HepG2 (cell line): Measurements from ENCODE around the gene SNX9. TPM values are rescaled to one million over a fixed set of nuclear protein-coding genes. Genes with fewer than 3 reads are reported as not detected.

Experiments used
- ASH2L ChIP-seq: fragments of 300-600, 200-600 bp; sonication (generic); IDR thresholded peaks from 2 replicates; pipeline ENCODE4 v1.7.0; 2017; ENCODE audit warnings: low read depth, mild to moderate bottlenecking, moderate library complexity, mixed read lengths, low read length; ENCODE audit not compliant: insufficient read length
- ATF7-NPFF ChIP-seq: sonication (generic); formaldehyde crosslinking; IDR thresholded peaks from 2 replicates; pipeline ENCODE4 v1.8.1; 2023; ENCODE audit warnings: mild to moderate bottlenecking, low read depth, missing genetic modification reagents, moderate library complexity
- HNRNPUL1 ChIP-seq: fragments of 200-400 bp; formaldehyde crosslinking; IDR thresholded peaks from 2 replicates; pipeline ENCODE4 v1.6.1; 2017; ENCODE audit warnings: low read depth, mild to moderate bottlenecking, low read length, moderate library complexity
- MAZ ChIP-seq, 2 experiments: sonication (generic) in 1 of 2; formaldehyde crosslinking in 1 of 2; IDR thresholded peaks; 2 replicates each; pipeline versions ENCODE4 v1.5.0 to v1.6.1; 2012 to 2020; ENCODE audit warnings: low read depth in 2 of 2, mild to moderate bottlenecking in 2 of 2, borderline replicate concordance in 1 of 2, improper control_type of control experiment in 1 of 2, low read length in 1 of 2, missing genetic modification reagents in 1 of 2, moderate library complexity in 1 of 2
- MIER3 ChIP-seq: IDR thresholded peaks from 2 replicates; pipeline ENCODE4 v1.6.1; 2016; ENCODE audit warnings: missing compliant biosample characterization, borderline replicate concordance
- NR1H2 ChIP-seq: sonication (generic); formaldehyde crosslinking; IDR thresholded peaks from 2 replicates; pipeline ENCODE4 v1.8.1; 2022; ENCODE audit warnings: low read depth, missing genetic modification reagents, borderline replicate concordance
- PLRG1 ChIP-seq: fragments of 450-650 bp; conservative IDR thresholded peaks from 2 replicates; pipeline ENCODE4 v1.6.1; 2016
- PRDM10 ChIP-seq: sonication (generic); formaldehyde crosslinking; IDR thresholded peaks from 2 replicates; pipeline ENCODE4 v1.4.0; 2020; ENCODE audit warnings: low read depth, missing genetic modification reagents
- ZNF180 ChIP-seq: sonication (generic); formaldehyde crosslinking; IDR thresholded peaks from 2 replicates; pipeline ENCODE4 v1.4.0; 2020; ENCODE audit warnings: low read depth, missing genetic modification reagents, borderline replicate concordance
- ZNF275 ChIP-seq: sonication (generic); formaldehyde crosslinking; IDR thresholded peaks from 2 replicates; pipeline ENCODE4 v1.8.0; 2022; ENCODE audit warnings: missing genetic modification reagents, mild to moderate bottlenecking, inconsistent platforms, borderline replicate concordance
- ZNF569 ChIP-seq: sonication (generic); formaldehyde crosslinking; IDR thresholded peaks from 2 replicates; pipeline ENCODE4 v1.5.0; 2020; ENCODE audit warnings: mild to moderate bottlenecking, missing genetic modification reagents, moderate library complexity, borderline replicate concordance
- ZSCAN22 ChIP-seq: sonication (generic); formaldehyde crosslinking; IDR thresholded peaks from 2 replicates; pipeline ENCODE4 v1.4.0; 2020; ENCODE audit warnings: mild to moderate bottlenecking, missing genetic modification reagents
- polyA plus RNA-seq, 8 experiments: library from polyadenylated mRNA; depleted of rRNA in 3 of 8; stranded (reverse) in 7 of 8; unstranded in 1 of 8; fragments of >200 nt; fragmentation: Illumina TruSeq in 4 of 8; extraction: Trizol in 4 of 8; gene quantifications; 2 replicates each; pipeline versions ENCODE4 v1.2.1 to v1.2.3, GENCODE V29; 2011 to 2016; ENCODE audit warnings: low read depth in 4 of 8, missing spikeins in 1 of 8, mixed read lengths in 1 of 8; ENCODE audit not compliant: insufficient read depth in 1 of 8
- total RNA-seq, 5 experiments: library from RNA; depleted of rRNA; stranded (reverse); fragments of >200 nt; fragmentation: Illumina TruSeq; extraction: Trizol; gene quantifications; 2 replicates each; pipeline ENCODE4 v1.2.3, GENCODE V29; 2016; ENCODE audit warnings: low read depth in 1 of 5
- TF ChIP-seq, protein P1 (sequence below): sonication (generic); formaldehyde crosslinking; IDR thresholded peaks from 2 replicates; pipeline ENCODE4 v1.5.0; 2020; ENCODE audit warnings: missing genetic modification reagents
- TF ChIP-seq, protein P2 (sequence below): sonication (generic); formaldehyde crosslinking; IDR thresholded peaks from 2 replicates; pipeline ENCODE4 v1.4.0; 2020; ENCODE audit warnings: missing genetic modification reagents
- TF ChIP-seq, protein P3 (sequence below): sonication (generic); formaldehyde crosslinking; IDR thresholded peaks from 2 replicates; pipeline ENCODE4 v1.9.0; 2022; ENCODE audit warnings: low read depth, missing genetic modification reagents

The SNX9 gene
- total and polyA plus RNA-seq, 2 of the 13 experiments (the other 11 are each of a cell fraction or from before 2014, with no cell fraction given), result 21.9 to 36.0 TPM

DNA sequence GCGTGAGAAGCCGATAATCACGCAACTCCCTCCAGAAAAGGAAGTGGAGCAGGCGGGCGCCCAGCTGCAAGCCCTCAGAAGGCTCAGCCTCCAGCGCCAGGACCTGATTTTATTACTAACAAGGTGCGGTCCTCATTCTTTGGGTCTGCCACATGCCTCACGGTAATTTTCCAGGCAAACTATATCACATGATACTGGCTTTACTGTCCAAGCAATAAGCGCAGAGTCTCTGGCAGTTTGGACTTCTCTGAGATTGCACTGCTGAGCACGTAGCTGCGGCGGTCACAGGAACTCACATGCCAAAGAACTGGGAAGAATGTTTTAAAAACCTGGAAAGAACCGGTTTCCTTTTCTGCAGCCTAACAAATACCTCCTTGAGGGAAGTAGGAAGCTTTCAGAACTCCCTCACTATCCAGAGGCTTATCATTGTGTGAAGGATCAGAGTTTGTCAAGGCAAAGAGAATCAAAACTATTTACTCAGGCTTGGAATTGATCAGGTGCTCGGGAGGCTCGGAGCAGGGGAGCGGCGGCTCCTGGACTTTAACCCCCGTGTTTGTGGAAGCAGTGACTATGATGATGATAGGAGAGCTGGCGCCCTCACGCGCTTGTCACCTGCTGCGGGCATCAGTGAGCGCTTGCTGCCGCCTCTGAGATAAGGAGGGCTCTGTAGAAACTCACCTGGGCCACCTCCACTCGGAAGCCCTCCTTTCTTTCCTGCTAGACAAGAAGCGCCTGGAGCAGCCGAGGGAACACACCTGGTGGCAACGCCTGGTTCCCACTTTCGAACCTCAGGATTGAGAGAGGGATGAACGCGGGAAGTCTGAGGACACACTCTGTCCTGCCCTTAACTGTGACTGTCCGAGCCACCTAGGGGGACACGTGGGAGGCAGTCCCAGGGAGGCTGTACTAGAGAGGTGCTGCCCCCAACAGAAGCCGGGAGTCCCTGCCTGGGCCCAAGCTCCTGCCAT lies 131.4 kb downstream of the SNX9 start (continued):
- TF ChIP-seq PRDM10 (CRISPR knock-in tag) (no peak; the same call in 1 of the 2 replicates), MIER3 (CRISPR knock-in tag) (peak; percentile 62; the same call in 1 of the 2 replicates), PLRG1 (no peak), NR1H2 (no peak), ZNF275 (CRISPR knock-in tag) (0 out of 2 replicates have a peak, but pooled peaks have one; percentile 10), ASH2L (peak; percentile 98), ATF7-NPFF (CRISPR knock-in tag) (peak; percentile 64; the same call in 1 of the 2 replicates), MAZ (IDR thresholded peaks at IDR 0.05; ENCODE audit: borderline replicate concordance, low read depth, low read length) (peak; percentile 60), MAZ (CRISPR knock-in tag; IDR thresholded peaks at IDR 0.05; ENCODE audit: low read depth) (peak; percentile 53; the same call in 1 of the 2 replicates), ZSCAN22 (CRISPR knock-in tag) (peak; percentile 56; the same call in 1 of the 2 replicates), HNRNPUL1 (no peak), ZNF180 (no peak), ZNF569 (CRISPR knock-in tag) (no peak)
- TF ChIP-seq, protein P1, sequence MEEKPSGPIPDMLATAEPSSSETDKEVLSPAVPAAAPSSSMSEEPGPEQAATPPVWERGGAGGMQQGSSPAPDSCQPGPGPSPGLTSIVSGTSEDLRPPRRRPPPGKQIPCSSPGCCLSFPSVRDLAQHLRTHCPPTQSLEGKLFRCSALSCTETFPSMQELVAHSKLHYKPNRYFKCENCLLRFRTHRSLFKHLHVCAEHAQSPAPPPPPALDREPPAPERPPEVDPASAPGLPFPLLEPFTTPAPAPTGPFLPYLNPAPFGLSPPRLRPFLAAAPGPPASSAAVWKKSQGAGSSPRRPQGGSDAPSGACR (CRISPR knock-in tag), result peak; percentile 87
- TF ChIP-seq, protein P2, sequence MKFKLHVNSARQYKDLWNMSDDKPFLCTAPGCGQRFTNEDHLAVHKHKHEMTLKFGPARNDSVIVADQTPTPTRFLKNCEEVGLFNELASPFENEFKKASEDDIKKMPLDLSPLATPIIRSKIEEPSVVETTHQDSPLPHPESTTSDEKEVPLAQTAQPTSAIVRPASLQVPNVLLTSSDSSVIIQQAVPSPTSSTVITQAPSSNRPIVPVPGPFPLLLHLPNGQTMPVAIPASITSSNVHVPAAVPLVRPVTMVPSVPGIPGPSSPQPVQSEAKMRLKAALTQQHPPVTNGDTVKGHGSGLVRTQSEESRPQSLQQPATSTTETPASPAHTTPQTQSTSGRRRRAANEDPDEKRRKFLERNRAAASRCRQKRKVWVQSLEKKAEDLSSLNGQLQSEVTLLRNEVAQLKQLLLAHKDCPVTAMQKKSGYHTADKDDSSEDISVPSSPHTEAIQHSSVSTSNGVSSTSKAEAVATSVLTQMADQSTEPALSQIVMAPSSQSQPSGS (CRISPR knock-in tag), result peak; percentile 49; the same call in 1 of the 2 replicates
- TF ChIP-seq, protein P3, sequence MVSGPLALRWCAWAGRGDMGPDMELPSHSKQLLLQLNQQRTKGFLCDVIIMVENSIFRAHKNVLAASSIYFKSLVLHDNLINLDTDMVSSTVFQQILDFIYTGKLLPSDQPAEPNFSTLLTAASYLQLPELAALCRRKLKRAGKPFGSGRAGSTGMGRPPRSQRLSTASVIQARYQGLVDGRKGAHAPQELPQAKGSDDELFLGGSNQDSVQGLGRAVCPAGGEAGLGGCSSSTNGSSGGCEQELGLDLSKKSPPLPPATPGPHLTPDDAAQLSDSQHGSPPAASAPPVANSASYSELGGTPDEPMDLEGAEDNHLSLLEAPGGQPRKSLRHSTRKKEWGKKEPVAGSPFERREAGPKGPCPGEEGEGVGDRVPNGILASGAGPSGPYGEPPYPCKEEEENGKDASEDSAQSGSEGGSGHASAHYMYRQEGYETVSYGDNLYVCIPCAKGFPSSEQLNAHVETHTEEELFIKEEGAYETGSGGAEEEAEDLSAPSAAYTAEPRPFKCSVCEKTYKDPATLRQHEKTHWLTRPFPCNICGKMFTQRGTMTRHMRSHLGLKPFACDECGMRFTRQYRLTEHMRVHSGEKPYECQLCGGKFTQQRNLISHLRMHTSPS, result 0 out of 2 replicates have a peak, but pooled peaks have one; percentile 58
